ENCODE data around the gene SLC24A3.

GRCh38 chr20:19274412-19275015 is 62.1 kb downstream of the SLC24A3 start:
- TF ChIP-seq, protein P1, sequence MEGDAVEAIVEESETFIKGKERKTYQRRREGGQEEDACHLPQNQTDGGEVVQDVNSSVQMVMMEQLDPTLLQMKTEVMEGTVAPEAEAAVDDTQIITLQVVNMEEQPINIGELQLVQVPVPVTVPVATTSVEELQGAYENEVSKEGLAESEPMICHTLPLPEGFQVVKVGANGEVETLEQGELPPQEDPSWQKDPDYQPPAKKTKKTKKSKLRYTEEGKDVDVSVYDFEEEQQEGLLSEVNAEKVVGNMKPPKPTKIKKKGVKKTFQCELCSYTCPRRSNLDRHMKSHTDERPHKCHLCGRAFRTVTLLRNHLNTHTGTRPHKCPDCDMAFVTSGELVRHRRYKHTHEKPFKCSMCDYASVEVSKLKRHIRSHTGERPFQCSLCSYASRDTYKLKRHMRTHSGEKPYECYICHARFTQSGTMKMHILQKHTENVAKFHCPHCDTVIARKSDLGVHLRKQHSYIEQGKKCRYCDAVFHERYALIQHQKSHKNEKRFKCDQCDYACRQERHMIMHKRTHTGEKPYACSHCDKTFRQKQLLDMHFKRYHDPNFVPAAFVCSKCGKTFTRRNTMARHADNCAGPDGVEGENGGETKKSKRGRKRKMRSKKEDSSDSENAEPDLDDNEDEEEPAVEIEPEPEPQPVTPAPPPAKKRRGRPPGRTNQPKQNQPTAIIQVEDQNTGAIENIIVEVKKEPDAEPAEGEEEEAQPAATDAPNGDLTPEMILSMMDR (IDR thresholded peaks at IDR 0.05) = no peak
- no peak for TF ChIP-seq POLR2A (IDR thresholded peaks at IDR 0.05)

Data from suprapubic skin (tissue), 3 donors.